WTC11 (cell line): ENCODE results near the gene MYOC. TPM values are rescaled to one million over a fixed set of nuclear protein-coding genes. Genes with fewer than 3 reads are reported as not detected.

Source experiments
- ATAC-seq: fragments of 200-7000 bp; cut with Tn5 transposase; 2 replicates; pipeline ENCODE4 v1.10.0; 2021; ENCODE audit warnings: mild to moderate bottlenecking, moderate library complexity
- CTCF ChIA-PET: fragments of 300-600 bp; sonication (Branson Sonifier 250); formaldehyde crosslinking; loops from one replicate; lab custom pipeline; 2021; ENCODE audit warnings: antibody characterized with exemption; lab: Charles Lee
- POLR2A ChIA-PET: fragments of 350-600 bp; sonication (Branson Sonifier 250); formaldehyde crosslinking; loops from one replicate; lab custom pipeline; 2021; ENCODE audit warnings: antibody characterized with exemption; lab: Charles Lee
- DNase-seq: peaks from one replicate; pipeline ENCODE4 v3.0.0; 2021; ENCODE audit warnings: low spot score
- H3K27ac Mint-ChIP-seq: 2 replicates; pipeline ENCODE4 v1.8.0; 2021; ENCODE audit warnings: mixed read lengths
- H3K27me3 Mint-ChIP-seq: 2 replicates; pipeline ENCODE4 v1.8.0; 2021; ENCODE audit warnings: low read depth, mild to moderate bottlenecking, moderate library complexity, mixed read lengths
- H3K36me3 Mint-ChIP-seq: 2 replicates; pipeline ENCODE4 v1.8.0; 2021; ENCODE audit warnings: mixed read lengths
- H3K4me1 Mint-ChIP-seq: 2 replicates; pipeline ENCODE4 v1.8.0; 2022; ENCODE audit warnings: mixed read lengths
- H3K4me3 Mint-ChIP-seq: 2 replicates; pipeline ENCODE4 v1.8.0; 2021; ENCODE audit warnings: mild to moderate bottlenecking, moderate library complexity, mixed read lengths
- H3K9me3 Mint-ChIP-seq: 2 replicates; pipeline ENCODE4 v1.8.0; 2021; ENCODE audit warnings: mixed read lengths
- ATF6 ChIP-seq: sonication (generic); formaldehyde crosslinking; IDR thresholded peaks from 2 replicates; pipeline ENCODE4 v1.8.1; 2023; ENCODE audit warnings: mild to moderate bottlenecking, missing genetic modification reagents
- E2F5 ChIP-seq: sonication (generic); formaldehyde crosslinking; IDR thresholded peaks from 2 replicates; pipeline ENCODE4 v1.8.1; 2022; ENCODE audit warnings: mild to moderate bottlenecking, moderate library complexity, missing genetic modification reagents
- ELF4 ChIP-seq: sonication (generic); formaldehyde crosslinking; IDR thresholded peaks from 2 replicates; pipeline ENCODE4 v1.8.1; 2022; ENCODE audit warnings: low read depth, mild to moderate bottlenecking, moderate library complexity, missing genetic modification reagents
- FOXJ3 ChIP-seq: sonication (generic); formaldehyde crosslinking; IDR thresholded peaks from 2 replicates; pipeline ENCODE4 v1.9.0; 2021; ENCODE audit warnings: missing genetic modification reagents, mild to moderate bottlenecking, borderline replicate concordance
- FOXP1 ChIP-seq: sonication (generic); formaldehyde crosslinking; IDR thresholded peaks from 2 replicates; pipeline ENCODE4 v1.8.0; 2022; ENCODE audit warnings: missing genetic modification reagents, mild to moderate bottlenecking, moderate library complexity, borderline replicate concordance
- HMGA2 ChIP-seq: fragments of 250-450 bp; sonication (Bioruptor Pico); IDR thresholded peaks from 2 replicates; pipeline ENCODE4 v1.4.0; 2021; ENCODE audit warnings: mild to moderate bottlenecking, moderate library complexity
- JAZF1 ChIP-seq: fragments of 250-450 bp; sonication (Bioruptor Pico); IDR thresholded peaks from 2 replicates; pipeline ENCODE4 v1.9.0; 2021; ENCODE audit warnings: moderate library complexity, mild to moderate bottlenecking, inconsistent platforms
- PRDM15 ChIP-seq: sonication (generic); formaldehyde crosslinking; IDR thresholded peaks from 2 replicates; pipeline ENCODE4 v1.8.0; 2022; ENCODE audit warnings: missing genetic modification reagents
- PRRX2 ChIP-seq: fragments of 250-450 bp; sonication (Bioruptor Pico); IDR thresholded peaks from 2 replicates; pipeline ENCODE4 v1.8.0; 2021; ENCODE audit warnings: mild to moderate bottlenecking
- SMAD3 ChIP-seq: sonication (generic); formaldehyde crosslinking; IDR thresholded peaks from 2 replicates; pipeline ENCODE4 v1.8.0; 2022; ENCODE audit warnings: missing genetic modification reagents, mild to moderate bottlenecking, borderline replicate concordance
- ZNF263 ChIP-seq: sonication (generic); formaldehyde crosslinking; IDR thresholded peaks from 2 replicates; pipeline ENCODE4 v1.8.1; 2022; ENCODE audit warnings: low read depth, mild to moderate bottlenecking, moderate library complexity, missing genetic modification reagents
- total RNA-seq: library from RNA; stranded (reverse); gene quantifications from 3 replicates; pipeline ENCODE4 v1.2.3, GENCODE V29; 2021
- TF ChIP-seq, protein P1 (sequence below): sonication (generic); formaldehyde crosslinking; IDR thresholded peaks from 2 replicates; pipeline ENCODE4 v1.8.0; 2022; ENCODE audit warnings: mild to moderate bottlenecking, missing genetic modification reagents
- TF ChIP-seq, protein P2 (sequence below): sonication (generic); formaldehyde crosslinking; IDR thresholded peaks from 2 replicates; pipeline ENCODE4 v1.8.0; 2023; ENCODE audit warnings: missing genetic modification reagents, mild to moderate bottlenecking, borderline replicate concordance
- TF ChIP-seq, protein P3 (sequence below): sonication (generic); formaldehyde crosslinking; IDR thresholded peaks from 2 replicates; pipeline ENCODE4 v1.8.0; 2023; ENCODE audit warnings: mild to moderate bottlenecking, missing genetic modification reagents
- TF ChIP-seq, protein P4 (sequence below): fragments of 200-600 bp; IDR thresholded peaks from 2 replicates; pipeline ENCODE4 v1.8.0; 2022; ENCODE audit warnings: antibody characterized with exemption
- TF ChIP-seq, protein P5 (sequence below): fragments of 250-450 bp; sonication (Bioruptor Pico); conservative IDR thresholded peaks from 2 replicates; pipeline ENCODE4 v1.9.0; 2021; ENCODE audit warnings: mild to moderate bottlenecking

The MYOC gene
- total RNA-seq, 1 experiment from 2014 or later = not detected

DNA sequence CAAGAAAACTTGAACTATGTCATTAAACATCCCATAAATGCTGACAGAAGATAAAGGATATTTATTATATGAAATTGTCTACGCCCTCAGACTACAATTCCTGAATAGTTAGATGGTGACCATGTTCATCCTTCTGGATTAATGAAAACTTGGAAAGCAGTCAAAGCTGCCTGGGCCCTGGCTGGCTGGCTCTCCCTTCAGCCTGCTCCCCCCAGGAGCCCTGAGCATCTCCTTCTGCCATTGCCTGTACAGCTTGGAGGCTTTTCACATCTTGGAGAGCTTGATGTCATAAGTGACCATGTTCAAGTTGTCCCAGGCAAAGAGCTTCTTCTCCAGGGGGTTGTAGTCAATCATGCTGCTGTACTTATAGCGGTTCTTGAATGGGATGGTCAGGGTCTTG, 16.8 kb downstream of the MYOC start:
- DNase-seq = no peak
- peaks cover 10% of the 10 kb centered on the region for H3K9me3 Mint-ChIP-seq
- peaks cover 3% of the 10 kb centered on the region; the same call in 1 of the 2 replicates for H3K27me3 Mint-ChIP-seq
- no peaks in the 10 kb centered on the region for H3K36me3 Mint-ChIP-seq
- ATAC-seq = no peak
- ChIA-PET CTCF (interaction anchor here (0.6 to 1.7 kb wide), 2 partner anchors 9 to 165 kb away, joined by 3 to 8 read pairs; no protein-coding TSS in a partner anchor), POLR2A (no interaction called here)
- no peak overlapping the region for H3K27ac Mint-ChIP-seq
- H3K4me3 Mint-ChIP-seq = no peak overlapping the region
- H3K4me1 Mint-ChIP-seq = peaks cover 12% of the 10 kb centered on the region
- TF ChIP-seq HMGA2 = no peak
- TF ChIP-seq, protein P1, sequence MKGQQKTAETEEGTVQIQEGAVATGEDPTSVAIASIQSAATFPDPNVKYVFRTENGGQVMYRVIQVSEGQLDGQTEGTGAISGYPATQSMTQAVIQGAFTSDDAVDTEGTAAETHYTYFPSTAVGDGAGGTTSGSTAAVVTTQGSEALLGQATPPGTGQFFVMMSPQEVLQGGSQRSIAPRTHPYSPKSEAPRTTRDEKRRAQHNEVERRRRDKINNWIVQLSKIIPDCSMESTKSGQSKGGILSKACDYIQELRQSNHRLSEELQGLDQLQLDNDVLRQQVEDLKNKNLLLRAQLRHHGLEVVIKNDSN (CRISPR knock-in tag) = no peak
- TF ChIP-seq E2F5 = no peak
- TF ChIP-seq FOXJ3 (CRISPR knock-in tag) = no peak
- TF ChIP-seq ELF4 (CRISPR knock-in tag) = no peak
- TF ChIP-seq, protein P2, sequence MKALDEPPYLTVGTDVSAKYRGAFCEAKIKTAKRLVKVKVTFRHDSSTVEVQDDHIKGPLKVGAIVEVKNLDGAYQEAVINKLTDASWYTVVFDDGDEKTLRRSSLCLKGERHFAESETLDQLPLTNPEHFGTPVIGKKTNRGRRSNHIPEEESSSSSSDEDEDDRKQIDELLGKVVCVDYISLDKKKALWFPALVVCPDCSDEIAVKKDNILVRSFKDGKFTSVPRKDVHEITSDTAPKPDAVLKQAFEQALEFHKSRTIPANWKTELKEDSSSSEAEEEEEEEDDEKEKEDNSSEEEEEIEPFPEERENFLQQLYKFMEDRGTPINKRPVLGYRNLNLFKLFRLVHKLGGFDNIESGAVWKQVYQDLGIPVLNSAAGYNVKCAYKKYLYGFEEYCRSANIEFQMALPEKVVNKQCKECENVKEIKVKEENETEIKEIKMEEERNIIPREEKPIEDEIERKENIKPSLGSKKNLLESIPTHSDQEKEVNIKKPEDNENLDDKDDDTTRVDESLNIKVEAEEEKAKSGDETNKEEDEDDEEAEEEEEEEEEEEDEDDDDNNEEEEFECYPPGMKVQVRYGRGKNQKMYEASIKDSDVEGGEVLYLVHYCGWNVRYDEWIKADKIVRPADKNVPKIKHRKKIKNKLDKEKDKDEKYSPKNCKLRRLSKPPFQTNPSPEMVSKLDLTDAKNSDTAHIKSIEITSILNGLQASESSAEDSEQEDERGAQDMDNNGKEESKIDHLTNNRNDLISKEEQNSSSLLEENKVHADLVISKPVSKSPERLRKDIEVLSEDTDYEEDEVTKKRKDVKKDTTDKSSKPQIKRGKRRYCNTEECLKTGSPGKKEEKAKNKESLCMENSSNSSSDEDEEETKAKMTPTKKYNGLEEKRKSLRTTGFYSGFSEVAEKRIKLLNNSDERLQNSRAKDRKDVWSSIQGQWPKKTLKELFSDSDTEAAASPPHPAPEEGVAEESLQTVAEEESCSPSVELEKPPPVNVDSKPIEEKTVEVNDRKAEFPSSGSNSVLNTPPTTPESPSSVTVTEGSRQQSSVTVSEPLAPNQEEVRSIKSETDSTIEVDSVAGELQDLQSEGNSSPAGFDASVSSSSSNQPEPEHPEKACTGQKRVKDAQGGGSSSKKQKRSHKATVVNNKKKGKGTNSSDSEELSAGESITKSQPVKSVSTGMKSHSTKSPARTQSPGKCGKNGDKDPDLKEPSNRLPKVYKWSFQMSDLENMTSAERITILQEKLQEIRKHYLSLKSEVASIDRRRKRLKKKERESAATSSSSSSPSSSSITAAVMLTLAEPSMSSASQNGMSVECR = no peak
- TF ChIP-seq, protein P3, sequence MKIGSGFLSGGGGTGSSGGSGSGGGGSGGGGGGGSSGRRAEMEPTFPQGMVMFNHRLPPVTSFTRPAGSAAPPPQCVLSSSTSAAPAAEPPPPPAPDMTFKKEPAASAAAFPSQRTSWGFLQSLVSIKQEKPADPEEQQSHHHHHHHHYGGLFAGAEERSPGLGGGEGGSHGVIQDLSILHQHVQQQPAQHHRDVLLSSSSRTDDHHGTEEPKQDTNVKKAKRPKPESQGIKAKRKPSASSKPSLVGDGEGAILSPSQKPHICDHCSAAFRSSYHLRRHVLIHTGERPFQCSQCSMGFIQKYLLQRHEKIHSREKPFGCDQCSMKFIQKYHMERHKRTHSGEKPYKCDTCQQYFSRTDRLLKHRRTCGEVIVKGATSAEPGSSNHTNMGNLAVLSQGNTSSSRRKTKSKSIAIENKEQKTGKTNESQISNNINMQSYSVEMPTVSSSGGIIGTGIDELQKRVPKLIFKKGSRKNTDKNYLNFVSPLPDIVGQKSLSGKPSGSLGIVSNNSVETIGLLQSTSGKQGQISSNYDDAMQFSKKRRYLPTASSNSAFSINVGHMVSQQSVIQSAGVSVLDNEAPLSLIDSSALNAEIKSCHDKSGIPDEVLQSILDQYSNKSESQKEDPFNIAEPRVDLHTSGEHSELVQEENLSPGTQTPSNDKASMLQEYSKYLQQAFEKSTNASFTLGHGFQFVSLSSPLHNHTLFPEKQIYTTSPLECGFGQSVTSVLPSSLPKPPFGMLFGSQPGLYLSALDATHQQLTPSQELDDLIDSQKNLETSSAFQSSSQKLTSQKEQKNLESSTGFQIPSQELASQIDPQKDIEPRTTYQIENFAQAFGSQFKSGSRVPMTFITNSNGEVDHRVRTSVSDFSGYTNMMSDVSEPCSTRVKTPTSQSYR = no peak
- TF ChIP-seq SMAD3 (CRISPR knock-in tag) = no peak
- no peak for TF ChIP-seq ATF6 (CRISPR knock-in tag)
- TF ChIP-seq, protein P4, sequence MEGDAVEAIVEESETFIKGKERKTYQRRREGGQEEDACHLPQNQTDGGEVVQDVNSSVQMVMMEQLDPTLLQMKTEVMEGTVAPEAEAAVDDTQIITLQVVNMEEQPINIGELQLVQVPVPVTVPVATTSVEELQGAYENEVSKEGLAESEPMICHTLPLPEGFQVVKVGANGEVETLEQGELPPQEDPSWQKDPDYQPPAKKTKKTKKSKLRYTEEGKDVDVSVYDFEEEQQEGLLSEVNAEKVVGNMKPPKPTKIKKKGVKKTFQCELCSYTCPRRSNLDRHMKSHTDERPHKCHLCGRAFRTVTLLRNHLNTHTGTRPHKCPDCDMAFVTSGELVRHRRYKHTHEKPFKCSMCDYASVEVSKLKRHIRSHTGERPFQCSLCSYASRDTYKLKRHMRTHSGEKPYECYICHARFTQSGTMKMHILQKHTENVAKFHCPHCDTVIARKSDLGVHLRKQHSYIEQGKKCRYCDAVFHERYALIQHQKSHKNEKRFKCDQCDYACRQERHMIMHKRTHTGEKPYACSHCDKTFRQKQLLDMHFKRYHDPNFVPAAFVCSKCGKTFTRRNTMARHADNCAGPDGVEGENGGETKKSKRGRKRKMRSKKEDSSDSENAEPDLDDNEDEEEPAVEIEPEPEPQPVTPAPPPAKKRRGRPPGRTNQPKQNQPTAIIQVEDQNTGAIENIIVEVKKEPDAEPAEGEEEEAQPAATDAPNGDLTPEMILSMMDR = no peak
- TF ChIP-seq PRRX2 (CRISPR knock-in tag) = no peak
- TF ChIP-seq PRDM15 (CRISPR knock-in tag) = no peak
- TF ChIP-seq JAZF1 (CRISPR knock-in tag) = no peak
- TF ChIP-seq, protein P5, sequence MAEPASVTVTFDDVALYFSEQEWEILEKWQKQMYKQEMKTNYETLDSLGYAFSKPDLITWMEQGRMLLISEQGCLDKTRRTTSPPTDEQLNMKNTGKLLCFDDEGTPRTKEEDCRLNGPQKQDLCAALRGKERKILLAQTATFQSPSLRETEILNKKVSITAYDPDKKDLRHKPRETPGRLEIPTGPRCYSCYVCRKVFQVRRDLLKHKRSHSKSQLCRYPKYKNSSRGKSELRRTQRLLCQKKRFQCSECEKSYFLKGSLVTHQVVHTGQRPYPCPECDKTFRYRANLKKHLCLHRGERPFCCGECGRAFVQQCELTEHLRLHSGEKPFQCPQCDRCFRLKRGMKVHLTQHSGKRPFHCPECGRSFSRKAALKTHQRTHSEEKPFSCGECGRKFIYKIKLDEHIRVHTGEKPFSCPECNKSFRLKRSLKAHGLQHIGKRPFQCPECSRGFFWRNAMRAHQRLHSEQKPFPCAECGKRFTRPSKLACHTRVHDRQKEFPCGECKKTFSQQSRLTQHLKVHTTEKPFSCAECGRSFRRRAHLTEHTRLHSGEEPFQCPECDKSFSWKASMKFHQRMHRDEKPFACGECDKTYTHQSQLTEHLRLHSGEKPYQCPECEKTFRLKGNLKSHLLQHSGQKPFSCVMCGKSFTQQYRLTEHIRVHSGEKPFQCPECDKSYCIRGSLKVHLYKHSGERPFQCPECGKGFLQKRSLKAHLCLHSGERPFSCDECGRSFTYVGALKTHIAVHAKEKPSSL (CRISPR knock-in tag) = no peak
- no peak for TF ChIP-seq ZNF263 (CRISPR knock-in tag)
- TF ChIP-seq FOXP1 (CRISPR knock-in tag) = no peak
